GM18508 (cell line): ENCODE data around the gene CABLES1.
"Not testable (repeated sequence)": the region's sequence is repeated elsewhere in the genome, so short reads cannot be mapped to it uniquely, and the experiment has no call there.

Experiments
- ATAC-seq: cut with Tn5 transposase; IDR thresholded peaks from one replicate; pipeline ENCODE4 v1.9.1; 2021; ENCODE audit warnings: moderate number of reproducible peaks; ENCODE audit not compliant: insufficient read depth, unreplicated experiment

CABLES1 gene

DNA sequence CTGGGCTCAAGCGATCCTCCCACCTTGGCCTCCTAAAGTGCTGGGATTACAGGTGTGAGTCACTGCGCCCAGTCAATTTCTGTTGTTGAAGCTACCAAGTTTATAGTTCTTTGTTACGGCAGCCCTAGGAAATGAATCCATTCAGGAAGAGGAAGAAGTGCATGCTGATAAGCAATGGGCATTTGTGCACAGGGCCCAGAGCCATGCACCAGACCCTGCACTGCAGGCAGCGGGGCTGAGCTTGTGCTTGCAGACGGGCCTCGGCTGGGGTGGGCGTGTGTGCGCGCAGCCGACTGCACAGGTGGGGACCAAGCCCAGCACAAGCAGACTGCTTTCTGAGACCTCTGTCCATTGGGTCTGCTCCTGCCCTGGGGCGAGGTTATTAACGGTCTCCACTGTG, 144.6 kb downstream of the CABLES1 start:
- no peak for ATAC-seq

DNA sequence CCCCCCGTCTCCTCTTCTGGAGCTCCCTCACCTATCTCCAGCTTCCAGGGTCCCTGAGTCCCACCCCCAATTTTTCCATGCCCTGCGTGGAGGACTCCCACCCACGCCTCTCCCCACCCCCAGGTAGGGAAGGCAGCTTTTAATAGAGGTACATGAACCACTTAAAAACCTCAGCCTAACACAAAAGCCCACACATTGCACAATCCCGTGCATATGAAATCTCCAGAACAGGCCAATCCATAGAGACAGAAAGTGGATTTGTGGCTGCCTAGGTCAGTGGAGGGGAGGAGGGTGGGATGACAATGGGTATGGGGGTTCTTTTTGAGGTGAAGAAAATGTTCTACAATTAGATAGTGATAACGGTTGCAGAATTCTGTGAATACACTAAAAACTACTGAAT, 145.6 kb downstream of the CABLES1 start:
- ATAC-seq, result no peak

DNA sequence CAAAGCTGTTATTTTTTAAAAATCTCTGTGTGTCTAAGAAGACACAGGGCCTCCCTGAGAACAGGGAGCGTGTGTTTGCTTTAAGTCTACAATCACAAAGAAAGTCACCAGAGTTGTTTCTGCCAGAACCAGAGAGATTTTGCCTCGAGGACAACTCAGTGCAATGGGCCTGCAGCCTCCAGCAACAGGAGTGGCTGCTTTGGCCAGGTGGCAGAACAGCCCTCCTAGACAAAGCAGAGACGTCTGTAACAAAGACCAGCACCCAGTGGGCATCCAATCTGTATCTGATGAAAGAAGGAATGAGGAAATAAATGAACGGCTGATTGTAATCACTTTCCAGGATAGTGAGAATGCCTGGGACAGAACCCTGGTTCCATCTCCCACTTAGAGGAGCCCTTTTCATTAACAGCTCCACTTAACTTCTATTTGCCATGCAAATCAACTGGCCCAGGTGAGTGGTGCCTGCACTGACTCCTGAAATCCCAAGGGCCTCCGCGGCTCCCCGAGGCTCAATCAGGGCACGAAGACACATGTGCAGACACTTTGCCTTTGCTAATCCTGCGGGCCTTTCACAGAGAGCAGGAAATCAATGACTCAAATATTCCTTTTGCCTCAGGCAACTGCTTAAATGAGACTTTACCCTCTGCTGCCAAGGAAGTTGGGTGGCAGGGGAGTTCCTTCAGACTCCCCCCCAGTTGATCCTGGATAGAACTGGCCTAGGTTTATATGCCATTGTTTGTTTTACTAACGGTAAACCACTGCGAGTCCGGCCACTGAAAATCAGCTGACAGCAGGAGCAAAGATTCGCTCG, 146.5 kb downstream of the CABLES1 start:
- ATAC-seq, result no peak

DNA sequence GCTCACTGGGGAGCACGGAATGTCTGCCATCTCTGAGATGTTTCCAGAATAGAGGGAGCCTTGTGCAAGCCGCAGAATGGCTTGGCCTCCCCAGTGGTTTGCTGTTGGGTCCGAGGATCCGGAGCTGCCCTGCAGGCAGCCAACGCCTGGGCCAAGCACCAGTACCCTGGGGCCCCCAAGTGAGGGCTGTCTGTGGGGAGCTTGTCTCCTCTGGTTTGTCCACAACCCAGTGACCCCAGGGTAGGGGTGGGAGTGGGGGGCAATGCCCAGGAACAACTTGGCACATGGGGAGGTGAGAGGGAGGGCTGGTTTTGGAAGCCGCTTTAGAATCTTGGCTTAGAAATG, 147.1 kb downstream of the CABLES1 start:
- no peak for ATAC-seq

DNA sequence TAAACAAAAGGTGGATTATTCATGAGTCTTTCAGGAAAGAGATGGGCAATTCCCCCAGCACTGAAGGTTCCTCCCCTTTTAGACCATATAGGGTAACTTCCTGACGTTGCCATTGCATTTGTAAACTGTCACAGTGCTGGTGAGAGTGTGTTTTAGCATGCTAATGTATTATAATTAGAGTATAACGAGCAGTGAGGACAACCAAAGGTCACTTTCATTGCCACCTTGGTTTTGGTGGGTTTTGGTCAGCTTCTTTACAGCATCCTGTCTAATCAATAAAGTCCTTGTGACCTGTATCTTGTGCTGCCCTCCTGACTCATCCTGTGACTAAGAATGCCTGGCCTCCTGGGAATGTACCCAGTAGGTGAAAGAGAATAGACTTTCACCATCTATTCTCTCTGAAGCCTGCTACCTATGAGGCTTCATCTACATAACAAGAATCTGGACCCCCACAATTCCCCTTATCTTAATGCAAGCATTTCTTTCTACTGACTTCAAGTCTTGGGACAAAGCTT, 148.7 kb downstream of the CABLES1 start:
- peak; percentile 92 for ATAC-seq

DNA sequence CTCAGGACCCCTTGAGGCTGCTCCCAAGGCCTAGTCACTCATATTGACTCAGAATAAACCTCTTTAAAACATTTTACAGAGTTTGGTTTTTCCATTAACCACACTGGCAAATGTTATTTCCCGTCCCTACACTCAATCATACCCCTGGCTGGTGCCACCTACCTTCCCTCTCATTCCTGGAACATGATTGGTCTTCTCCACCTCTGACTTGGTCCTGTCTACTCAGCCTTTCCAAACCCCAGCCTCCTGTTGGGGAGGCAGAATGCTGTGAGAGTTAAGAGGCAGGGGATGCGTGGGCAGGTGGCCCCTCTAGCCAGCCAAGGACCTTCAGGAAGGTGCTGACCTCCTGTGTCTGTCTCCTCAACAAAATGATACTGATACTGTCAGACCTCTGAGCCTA, 149.3 kb downstream of the CABLES1 start:
- no peak for ATAC-seq

DNA sequence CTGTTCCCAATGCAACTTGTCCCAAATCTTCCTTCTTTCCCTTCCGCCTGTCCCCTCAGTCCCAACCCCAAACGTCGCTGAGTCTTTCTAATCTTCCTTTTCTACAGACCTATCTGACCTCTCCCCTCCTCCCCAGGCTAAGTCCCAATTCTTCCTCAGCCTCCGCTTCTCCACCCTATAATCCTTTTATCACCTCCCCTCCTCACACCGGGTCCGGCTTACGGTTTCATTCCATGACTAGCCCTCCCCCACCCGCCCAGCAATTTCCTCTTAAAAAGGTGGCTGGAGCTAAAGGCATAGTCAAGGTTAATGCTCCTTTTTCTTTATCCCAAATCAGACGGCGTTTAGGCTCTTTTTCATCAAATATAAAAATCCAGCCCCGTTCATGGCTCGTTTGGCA, 150.3 kb downstream of the CABLES1 start:
- not testable (repeated sequence) for ATAC-seq

DNA sequence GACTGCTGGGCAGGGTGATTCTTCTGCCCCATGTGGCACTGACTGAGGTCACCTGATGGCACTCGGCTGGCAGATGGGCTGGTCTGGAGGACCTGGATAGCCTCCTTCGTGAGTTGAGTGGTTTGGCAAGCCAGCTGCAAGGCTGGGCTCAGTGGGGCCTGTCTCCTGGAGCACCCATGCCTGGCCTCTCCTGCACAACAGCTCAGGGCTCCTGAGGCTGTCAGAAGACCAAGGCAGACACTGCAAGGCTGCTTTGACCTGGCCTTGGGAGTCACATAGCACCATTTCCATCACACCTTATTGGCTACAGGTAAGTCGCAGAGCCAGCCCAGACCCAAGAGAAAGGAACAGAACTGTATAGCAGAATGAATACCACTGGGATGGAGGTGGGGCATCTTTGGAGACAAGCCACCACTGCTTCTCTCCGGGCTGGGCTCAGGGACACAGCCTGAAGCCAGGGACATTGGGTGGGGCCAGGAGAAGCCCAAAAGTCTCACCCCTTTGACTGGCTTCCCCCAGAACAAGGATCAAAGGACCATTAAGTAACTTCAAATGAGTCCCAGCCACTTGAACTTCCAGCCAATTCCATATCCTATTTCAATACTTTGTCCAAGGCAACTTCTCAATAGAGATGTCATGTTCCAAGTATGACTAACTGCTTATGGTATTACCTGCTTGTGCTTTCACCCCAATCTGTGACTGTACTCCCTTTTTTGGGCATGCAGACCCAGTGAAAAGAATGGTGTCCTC, 156.3 kb downstream of the CABLES1 start:
- ATAC-seq, result no peak

DNA sequence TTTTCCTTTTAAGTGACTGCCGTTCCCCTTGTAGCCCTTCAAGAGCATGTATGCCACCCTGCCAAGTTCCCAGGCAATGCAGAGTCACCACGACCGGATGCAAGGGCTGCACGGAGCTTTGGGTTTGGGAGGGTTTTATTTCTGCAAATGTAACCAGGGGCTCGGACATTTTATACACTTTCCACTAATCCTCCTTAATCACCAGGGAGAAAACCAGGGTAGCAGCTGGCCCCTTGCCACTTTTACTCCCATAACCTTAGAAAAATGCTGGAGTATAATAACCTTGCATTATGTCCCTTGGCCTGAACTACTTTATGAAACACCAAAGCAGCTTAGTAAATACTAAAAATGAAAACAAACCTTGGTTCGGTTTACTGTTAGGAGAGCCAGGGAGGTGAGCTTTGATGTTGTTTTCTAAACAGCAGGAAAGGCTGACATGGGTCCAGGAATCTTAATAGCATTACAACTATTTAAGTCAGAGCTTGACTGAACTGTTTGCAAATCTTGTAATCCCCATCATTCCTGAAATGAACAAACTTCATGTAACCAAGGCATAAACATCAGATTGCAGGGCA, 165.0 kb downstream of the CABLES1 start:
- ATAC-seq, result no peak

DNA sequence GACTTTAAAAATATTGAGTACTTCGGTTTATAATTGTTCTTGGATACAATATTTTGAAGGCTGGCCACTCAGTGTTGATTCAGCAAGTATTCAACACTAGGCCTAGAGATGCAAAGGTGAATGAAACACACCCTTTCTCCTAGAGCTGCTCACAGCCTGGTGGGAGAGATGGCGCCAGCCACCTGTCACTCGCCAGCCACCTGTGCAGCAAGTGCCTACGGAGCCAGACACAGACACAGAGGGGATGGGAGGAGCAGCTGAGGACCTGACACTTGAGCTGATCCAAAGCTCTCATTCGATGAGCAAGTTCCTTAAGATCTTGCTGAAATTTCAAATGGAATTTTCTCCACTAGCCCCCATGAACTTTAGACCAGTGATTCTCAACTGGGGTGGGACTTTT, 166.7 kb downstream of the CABLES1 start:
- no peak for ATAC-seq

DNA sequence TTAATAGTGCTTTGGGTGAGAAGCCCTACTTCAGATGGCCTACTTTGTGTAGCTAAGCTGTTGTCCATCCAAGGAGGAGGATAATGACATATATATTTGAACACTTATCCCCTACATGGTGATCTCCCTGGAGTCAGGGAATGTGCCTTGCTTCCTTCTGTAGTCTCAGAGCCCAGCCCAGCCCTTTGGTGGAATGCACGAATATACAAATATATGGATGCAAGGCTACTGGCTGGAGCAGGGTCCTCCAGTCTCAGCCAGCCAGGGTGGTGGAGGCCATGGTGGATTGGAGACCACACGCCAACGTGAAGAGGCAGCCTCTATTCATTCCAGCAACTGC, 167.2 kb downstream of the CABLES1 start:
- no peak for ATAC-seq

DNA sequence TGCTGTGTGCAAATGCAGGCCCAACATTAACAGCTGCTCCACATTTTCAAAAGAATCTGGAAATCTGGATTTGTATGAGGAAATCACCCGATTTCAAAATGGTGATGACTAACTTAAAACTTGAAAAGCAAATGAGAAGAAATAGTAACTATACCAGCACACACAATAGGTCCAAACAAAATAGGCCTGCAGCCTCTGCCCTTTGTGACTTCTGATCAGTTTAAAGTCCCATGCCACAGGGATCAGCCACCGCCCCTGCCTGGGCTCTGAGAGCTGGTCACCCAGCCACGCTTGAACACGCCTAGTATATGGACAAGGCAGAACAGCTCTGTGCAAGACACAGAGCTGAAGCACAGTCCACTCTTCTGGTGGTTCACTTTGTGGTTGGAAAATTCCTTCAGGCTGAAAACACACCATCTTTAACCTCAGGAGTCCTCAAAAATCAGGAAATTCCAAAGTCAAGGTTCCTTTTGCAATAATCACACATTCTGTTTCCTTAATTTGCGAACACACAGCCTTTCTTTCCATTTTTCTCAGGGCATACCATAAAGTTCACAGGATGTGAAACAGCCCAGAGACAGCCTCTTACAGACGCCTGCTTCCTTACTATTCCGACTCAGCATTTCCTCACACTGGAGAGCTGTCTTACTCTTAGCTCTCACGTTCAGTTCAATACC, 167.7 kb downstream of the CABLES1 start:
- no peak for ATAC-seq

DNA sequence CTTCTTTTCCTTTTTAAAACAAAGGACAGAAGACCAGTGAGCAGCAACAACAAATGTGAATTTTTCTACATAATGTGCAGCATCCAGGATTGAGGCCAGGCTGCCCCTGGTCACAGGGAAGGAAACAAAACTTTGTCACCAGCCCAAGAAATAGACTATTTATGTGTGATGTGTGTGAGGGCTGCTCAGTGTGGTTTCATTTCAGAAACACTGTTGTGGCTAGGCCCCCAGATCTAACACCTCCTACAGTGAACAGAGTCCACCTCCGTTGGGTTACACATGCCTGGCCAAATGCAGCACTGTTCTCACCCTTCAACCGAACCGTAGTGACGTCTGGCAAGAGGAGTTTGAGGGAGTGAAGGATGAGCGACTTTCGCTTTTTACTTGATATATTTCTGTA, 171.5 kb downstream of the CABLES1 start:
- ATAC-seq, result no peak

DNA sequence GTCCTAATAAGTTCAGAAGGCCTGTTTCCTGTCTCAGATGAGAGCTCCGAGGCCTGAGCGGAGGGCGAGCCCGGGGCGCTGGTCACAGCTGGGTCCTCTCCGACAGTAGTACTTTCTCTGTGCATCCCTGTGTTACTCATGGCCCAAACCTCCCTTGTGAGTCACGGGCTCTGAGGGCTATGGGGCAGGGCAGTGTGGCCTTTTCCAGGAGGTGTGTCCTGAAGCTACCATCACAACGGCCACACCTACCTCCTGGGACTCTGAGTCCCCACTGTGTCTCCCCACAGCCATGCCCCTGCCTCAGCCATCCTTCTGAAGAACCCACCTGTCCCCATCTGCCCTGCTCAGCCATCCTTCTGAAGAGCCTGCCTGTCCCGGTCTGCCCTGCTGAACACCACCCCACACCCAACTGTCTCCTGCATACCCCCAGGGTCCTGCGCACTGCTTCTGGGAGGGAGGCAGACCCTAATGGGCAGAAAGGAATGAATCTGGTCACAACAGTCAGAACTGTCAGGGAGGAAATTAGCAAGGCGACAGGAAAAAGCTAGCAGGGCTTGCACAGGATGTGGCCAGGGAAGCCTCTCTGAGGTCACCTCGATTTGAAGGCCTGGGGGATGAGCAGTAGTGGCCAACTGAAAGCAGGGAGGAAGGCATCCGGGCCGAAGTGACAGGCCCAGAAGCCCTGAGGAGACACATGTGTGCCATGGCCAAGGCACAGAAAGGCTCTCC, 172.4 kb downstream of the CABLES1 start:
- ATAC-seq, result no peak
